Pancreas (tissue), 10 donors: ENCODE results near the gene SOCS1. TPM values are rescaled to one million over a fixed set of nuclear protein-coding genes. Genes with fewer than 3 reads are reported as not detected.

ENCODE experiments used
- ATAC-seq, 4 donors: fragments of 200-7000 bp; cut with Tn5 transposase; one replicate each; pipeline versions ENCODE4 v1.8.0 to v1.9.1; 2020; ENCODE audit warnings: mild to moderate bottlenecking in 4 of 4, moderate library complexity in 4 of 4
- DNase-seq, 6 donors: peaks; one replicate each; pipeline ENCODE4 v3.0.0-alpha.2; 2020
- FAIRE-seq: peaks from 2 replicates; lab custom pipeline; 2012; peaks lifted over from hg19 to GRCh38; lab: Jason Lieb, UNC
- H3K27ac ChIP-seq, 4 donors: fragments of 200-600 bp; sonication (generic); 1 replicate in 3 of 4; 2 replicates in 1 of 4; pipeline versions ENCODE4 v1.5.0 to v1.8.0; 2020
- H3K27me3 ChIP-seq, 4 donors: fragments of 200-600 bp; one replicate each; pipeline ENCODE4 v1.8.0; 2021
- H3K36me3 ChIP-seq, 3 donors: fragments of 200-600 bp; sonication (generic) in 1 of 3; one replicate each; pipeline versions ENCODE4 v1.5.0 to v1.8.0; 2020 to 2021
- H3K4me1 ChIP-seq, 3 donors: fragments of 200-600 bp; one replicate each; pipeline ENCODE4 v1.8.0; 2021
- H3K4me3 ChIP-seq, 4 donors: fragments of 200-600 bp; sonication (generic) in 2 of 4; one replicate each; pipeline versions ENCODE4 v1.5.0 to v1.8.0; 2020 to 2021
- H3K9me3 ChIP-seq, 4 donors: fragments of 200-600 bp; one replicate each; pipeline ENCODE4 v1.8.0; 2021
- CTCF ChIP-seq, 4 donors: fragments of 200-600 bp; sonication (generic) in 3 of 4; IDR thresholded peaks; one replicate each; pipeline versions ENCODE4 v1.5.0 to v1.8.0; 2021; ENCODE audit warnings: antibody characterized with exemption in 4 of 4
- WGBS, 2 donors: extraction: QIAGEN DNeasy Blood & Tissue Kit; methylation state at CpG; one replicate each; pipeline ENCODE4 v1.1.7; 2013; 5-methylcytosine and 5-hydroxymethylcytosine counted together
- intact Hi-C, 3 donors: fragments of 100-400 bp; cut with DNase I; formaldehyde crosslinking; loops; one replicate each; pipeline versions ENCODE4 v1.11.1 to v1.14.2; 2022
- polyA plus RNA-seq, 2 donors: library from polyadenylated mRNA; stranded (reverse); fragments of 200-250 nt; gene quantifications; one replicate each; pipeline ENCODE4 v1.2.3, GENCODE V29; 2013
- total RNA-seq, 6 donors: library from RNA; stranded (reverse); fragmentation: NEBNext Ultra II Directional in 4 of 6; extraction: Animal tissue kit (Norgen Biotek cat#: 25700) in 4 of 6; gene quantifications; one replicate each; pipeline versions ENCODE4 v1.2.1 to v1.2.4, GENCODE V29; 2021 to 2023
- donor health status: healthy with polysubstance abuse.
- donor health status: DM: no; HTN: no; CAD: no; lungs with moderate emphysema.
- donor health status: DM: no; HTN: no; CAD: no.
- donor health status: control.
- donor health status: control.
- donor health status: Bipolar disorder and iron deficiency.
- donor health status: DM: yes; HTN: yes; CAD: no.
- donor health status: DM: no; HTN: no; CAD: no.
- donor health status: DM: no; HTN: no; CAD: no.
- donor health status: DM: yes; HTN: yes; CAD: no.

SOCS1 gene
- total and polyA plus RNA-seq, 8 donors: 1.3 to 7.9 (median 2.0) TPM

- no peaks in the 10 kb centered on the region for H3K4me1 ChIP-seq
- 78 to 84% methylated on average over 11 of the region's 11 CpGs for WGBS, 2 donors
- FAIRE-seq (no peak), DNase-seq (no peak), ATAC-seq (no peak)
- H3K27ac ChIP-seq: no peak overlapping the region
- intact Hi-C loops: no loop called here
- H3K27me3 ChIP-seq: no peaks in the 10 kb centered on the region
- TF ChIP-seq CTCF (IDR thresholded peaks at IDR 0.05): no peak
- no peak overlapping the region for H3K4me3 ChIP-seq
- H3K36me3 ChIP-seq: no peaks in the 10 kb centered on the region
- no peaks in the 10 kb centered on the region for H3K9me3 ChIP-seq
Measured at GRCh38 chr16:11276896-11277593, 21.0 kb upstream of the SOCS1 start.

DNA sequence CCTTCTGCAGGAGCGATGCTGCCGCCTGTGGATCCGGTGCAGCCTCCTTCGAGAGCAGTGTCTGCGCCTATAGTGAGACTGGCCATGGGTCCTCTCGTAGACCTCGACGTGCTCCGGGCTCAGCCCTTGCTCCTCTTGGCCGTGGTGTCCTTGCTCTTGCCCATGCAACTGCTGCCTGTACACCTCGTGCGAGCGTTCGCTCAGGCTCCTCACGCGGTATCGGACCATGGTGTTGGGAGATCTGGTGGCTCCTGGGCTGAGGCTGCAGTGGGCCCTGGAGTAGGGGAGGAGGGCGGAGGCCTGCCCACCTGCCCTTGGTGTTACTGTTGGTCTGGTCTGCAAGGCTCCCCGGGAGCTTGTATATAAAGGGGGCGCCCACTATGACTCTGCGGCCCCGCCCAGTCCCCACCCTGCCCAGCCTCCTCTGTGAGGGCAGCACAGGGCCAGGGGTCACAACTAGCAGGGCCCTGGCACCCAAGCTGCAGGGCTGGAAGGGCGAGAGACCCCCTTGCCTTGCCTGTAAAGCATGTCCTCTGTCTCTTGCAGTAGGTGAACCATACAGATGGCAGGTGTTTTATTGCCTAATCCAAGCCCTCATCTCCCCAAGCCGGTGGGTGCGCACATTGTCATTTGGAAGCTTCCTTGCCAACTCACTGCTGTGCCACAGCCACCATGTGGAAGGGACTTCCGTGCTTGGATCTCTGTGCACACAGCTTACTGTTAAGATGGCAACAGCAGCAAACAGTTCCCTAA is 20.3 kb upstream of the SOCS1 start, which contains the start of gene PRM2:
Gene PRM2 (minus strand): TSS at position 338 of the 753 bp plus-strand sequence. CDS start 110 bp downstream, at position 228.
- no peak for ATAC-seq
- H3K4me3 ChIP-seq: no peak within 1 kb of the TSS
- no peaks in the 10 kb centered on the region for H3K36me3 ChIP-seq
- H3K27ac ChIP-seq: no peak within 1 kb of the TSS
- intact Hi-C loops: no loop called here
- H3K4me1 ChIP-seq: no peaks in the 10 kb centered on the region
- no peaks in the 10 kb centered on the region for H3K27me3 ChIP-seq
- H3K9me3 ChIP-seq: no peaks in the 10 kb centered on the region
- no peak for FAIRE-seq
- DNase-seq: no peak
- 86 to 90% methylated on average over 26 of the region's 26 CpGs for WGBS, 2 donors
- no peak for TF ChIP-seq CTCF (IDR thresholded peaks at IDR 0.05)

- no peak for ATAC-seq
- H3K4me1 ChIP-seq: no peaks in the 10 kb centered on the region
- no peak overlapping the region for H3K4me3 ChIP-seq
- TF ChIP-seq CTCF (IDR thresholded peaks at IDR 0.05): no peak
- 86 to 94% methylated on average over 7 of the region's 7 CpGs for WGBS, 2 donors
- H3K27ac ChIP-seq: no peak overlapping the region
- no peak for DNase-seq
- H3K36me3 ChIP-seq: no peaks in the 10 kb centered on the region
- no peaks in the 10 kb centered on the region for H3K9me3 ChIP-seq
- no peak for FAIRE-seq
- intact Hi-C loops: no loop called here
- no peaks in the 10 kb centered on the region for H3K27me3 ChIP-seq
Measured at GRCh38 chr16:11274964-11275363, 19.0 kb upstream of the SOCS1 start.

DNA sequence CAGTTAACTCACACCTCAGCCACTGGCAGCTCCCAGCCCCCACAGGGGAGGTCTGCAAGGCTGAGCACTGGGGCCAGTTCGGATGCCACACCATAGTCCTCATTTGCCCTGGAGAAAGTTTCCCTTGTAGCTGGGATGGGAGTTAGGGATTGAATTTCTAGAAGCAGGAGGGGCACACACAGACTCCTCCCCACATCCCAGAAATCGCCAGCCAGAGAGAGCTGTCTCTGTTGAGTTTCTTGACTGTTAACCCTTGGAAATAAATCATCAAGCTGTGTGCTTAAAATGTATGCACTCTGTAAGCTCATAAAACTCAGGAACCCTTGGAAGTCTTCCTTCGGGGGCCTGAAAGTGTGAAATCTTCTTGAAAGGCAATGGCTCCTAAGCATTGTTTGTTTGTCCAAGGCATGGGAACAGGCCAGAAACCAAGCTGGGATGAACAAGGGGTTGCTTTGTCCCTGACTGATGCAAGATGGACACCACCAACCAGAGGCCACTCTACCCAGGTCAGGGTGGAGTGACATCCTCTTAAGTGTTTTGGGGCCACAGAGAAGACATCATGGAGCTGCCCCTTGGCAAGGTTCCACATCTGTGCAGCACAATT is 17.8 kb upstream of the SOCS1 start:
- no peak for TF ChIP-seq CTCF (IDR thresholded peaks at IDR 0.05)
- no peak overlapping the region for H3K27ac ChIP-seq
- no peak overlapping the region for H3K4me3 ChIP-seq
- no peaks in the 10 kb centered on the region for H3K4me1 ChIP-seq
- H3K36me3 ChIP-seq: no peaks in the 10 kb centered on the region
- no peaks in the 10 kb centered on the region for H3K9me3 ChIP-seq
- ATAC-seq (no peak), FAIRE-seq (no peak), DNase-seq (no peak)
- 68 to 74% methylated on average over 3 of the region's 3 CpGs for WGBS, 2 donors
- no peaks in the 10 kb centered on the region for H3K27me3 ChIP-seq
- intact Hi-C loops: no loop called here
